ENCODE results near the gene PRODH2.

PRODH2 gene

GRCh38 chr19:35793381-35794165 lies 19.1 kb downstream of the PRODH2 start:
- Histone ChIP-seq H3K4me3 (ENCODE audit: low read length in 2 of 2) (no peak overlapping the region), H3K27me3 (ENCODE audit: control insufficient read depth in 1 of 2, insufficient read depth in 2 of 2, low read length in 2 of 2) (peaks cover 16 to 17% of the 10 kb centered on the region in 2 donors)

GRCh38 chr19:35792888-35793287 lies 19.8 kb downstream of the PRODH2 start:
- Histone ChIP-seq H3K27me3 (ENCODE audit: control insufficient read depth in 1 of 2, insufficient read depth in 2 of 2, low read length in 2 of 2) (peaks cover 14 to 16% of the 10 kb centered on the region in 2 donors), H3K36me3 (ENCODE audit: control insufficient read depth in 2 of 2, insufficient read depth in 2 of 2, low read length in 2 of 2) (no peaks in the 10 kb centered on the region), H3K9ac (ENCODE audit: low read length in 2 of 2) (no peak overlapping the region), H3K4me3 (ENCODE audit: low read length in 2 of 2) (no peak overlapping the region), H3K4me1 (ENCODE audit: control insufficient read depth, insufficient read depth, low read length) (no peaks in the 10 kb centered on the region), H3K27ac (ENCODE audit: low read length) (no peak overlapping the region), H3K9me3 (ENCODE audit: control insufficient read depth in 2 of 2, low read length in 2 of 2) (no peaks in the 10 kb centered on the region)

More at GRCh38 chr19:35793381-35794165, 19.1 kb downstream of the PRODH2 start:
- Histone ChIP-seq H3K4me1 (ENCODE audit: control insufficient read depth, insufficient read depth, low read length) (no peaks in the 10 kb centered on the region), H3K9me3 (ENCODE audit: control insufficient read depth in 2 of 2, low read length in 2 of 2) (no peaks in the 10 kb centered on the region), H3K27ac (ENCODE audit: low read length) (no peak overlapping the region), H3K36me3 (ENCODE audit: control insufficient read depth in 2 of 2, insufficient read depth in 2 of 2, low read length in 2 of 2) (no peaks in the 10 kb centered on the region), H3K9ac (ENCODE audit: low read length in 2 of 2) (no peak overlapping the region)

- no peak overlapping the region for H3K4me3 ChIP-seq (ENCODE audit: low read length in 2 of 2)
- H3K9me3 ChIP-seq (ENCODE audit: control insufficient read depth in 2 of 2, low read length in 2 of 2), result no peaks in the 10 kb centered on the region
- peaks cover 10% of the 10 kb centered on the region in 2 donors for H3K27me3 ChIP-seq (ENCODE audit: control insufficient read depth in 1 of 2, insufficient read depth in 2 of 2, low read length in 2 of 2)
- H3K27ac ChIP-seq (ENCODE audit: low read length), result no peak overlapping the region
- no peak overlapping the region for H3K9ac ChIP-seq (ENCODE audit: low read length in 2 of 2)
- H3K36me3 ChIP-seq (ENCODE audit: control insufficient read depth in 2 of 2, insufficient read depth in 2 of 2, low read length in 2 of 2), result no peaks in the 10 kb centered on the region
- H3K4me1 ChIP-seq (ENCODE audit: control insufficient read depth, insufficient read depth, low read length), result no peaks in the 10 kb centered on the region
Measured at GRCh38 chr19:35792312-35792711, 20.3 kb downstream of the PRODH2 start.

GRCh38 chr19:35791814-35792279 lies 20.8 kb downstream of the PRODH2 start:
- no peak overlapping the region for H3K9ac ChIP-seq (ENCODE audit: low read length in 2 of 2)
- H3K36me3 ChIP-seq (ENCODE audit: control insufficient read depth in 2 of 2, insufficient read depth in 2 of 2, low read length in 2 of 2), result no peaks in the 10 kb centered on the region
- H3K9me3 ChIP-seq (ENCODE audit: control insufficient read depth in 2 of 2, low read length in 2 of 2), result no peaks in the 10 kb centered on the region
- no peak overlapping the region for H3K27ac ChIP-seq (ENCODE audit: low read length)
- H3K4me1 ChIP-seq (ENCODE audit: control insufficient read depth, insufficient read depth, low read length), result no peaks in the 10 kb centered on the region
- H3K4me3 ChIP-seq (ENCODE audit: low read length in 2 of 2), result no peak overlapping the region
- H3K27me3 ChIP-seq (ENCODE audit: control insufficient read depth in 1 of 2, insufficient read depth in 2 of 2, low read length in 2 of 2), result peaks cover 6% of the 10 kb centered on the region in 2 donors

- Histone ChIP-seq H3K9me3 (ENCODE audit: control insufficient read depth in 2 of 2, low read length in 2 of 2) (no peaks in the 10 kb centered on the region), H3K9ac (ENCODE audit: low read length in 2 of 2) (no peak overlapping the region), H3K4me1 (ENCODE audit: control insufficient read depth, insufficient read depth, low read length) (no peaks in the 10 kb centered on the region), H3K27me3 (ENCODE audit: control insufficient read depth in 1 of 2, insufficient read depth in 2 of 2, low read length in 2 of 2) (peaks cover 0 to 2% of the 10 kb centered on the region in 2 donors), H3K36me3 (ENCODE audit: control insufficient read depth in 2 of 2, insufficient read depth in 2 of 2, low read length in 2 of 2) (no peaks in the 10 kb centered on the region), H3K4me3 (ENCODE audit: low read length in 2 of 2) (no peak overlapping the region), H3K27ac (ENCODE audit: low read length) (no peak overlapping the region)
Measured at GRCh38 chr19:35790981-35791813, 21.4 kb downstream of the PRODH2 start.

- no peak overlapping the region for H3K9ac ChIP-seq (ENCODE audit: low read length in 2 of 2)
- no peak overlapping the region for H3K27ac ChIP-seq (ENCODE audit: low read length)
- no peaks in the 10 kb centered on the region for H3K9me3 ChIP-seq (ENCODE audit: control insufficient read depth in 2 of 2, low read length in 2 of 2)
- H3K36me3 ChIP-seq (ENCODE audit: control insufficient read depth in 2 of 2, insufficient read depth in 2 of 2, low read length in 2 of 2), result no peaks in the 10 kb centered on the region
- H3K27me3 ChIP-seq (ENCODE audit: control insufficient read depth in 1 of 2, insufficient read depth in 2 of 2, low read length in 2 of 2), result peaks cover 0 to 2% of the 10 kb centered on the region in 2 donors
- H3K4me1 ChIP-seq (ENCODE audit: control insufficient read depth, insufficient read depth, low read length), result no peaks in the 10 kb centered on the region
- no peak overlapping the region for H3K4me3 ChIP-seq (ENCODE audit: low read length in 2 of 2)
Measured at GRCh38 chr19:35789978-35790944, 22.4 kb downstream of the PRODH2 start.

- peaks cover 0 to 2% of the 10 kb centered on the region in 2 donors for H3K27me3 ChIP-seq (ENCODE audit: control insufficient read depth in 1 of 2, insufficient read depth in 2 of 2, low read length in 2 of 2)
- H3K9ac ChIP-seq (ENCODE audit: low read length in 2 of 2), result no peak overlapping the region
- no peak overlapping the region for H3K4me3 ChIP-seq (ENCODE audit: low read length in 2 of 2)
- H3K4me1 ChIP-seq (ENCODE audit: control insufficient read depth, insufficient read depth, low read length), result no peaks in the 10 kb centered on the region
- H3K9me3 ChIP-seq (ENCODE audit: control insufficient read depth in 2 of 2, low read length in 2 of 2), result no peaks in the 10 kb centered on the region
- H3K27ac ChIP-seq (ENCODE audit: low read length), result no peak overlapping the region
- no peaks in the 10 kb centered on the region for H3K36me3 ChIP-seq (ENCODE audit: control insufficient read depth in 2 of 2, insufficient read depth in 2 of 2, low read length in 2 of 2)
Measured at GRCh38 chr19:35789195-35789977, 23.3 kb downstream of the PRODH2 start.

GRCh38 chr19:35788205-35788960 lies 24.3 kb downstream of the PRODH2 start:
- no peak overlapping the region for H3K4me3 ChIP-seq (ENCODE audit: low read length in 2 of 2)
- H3K27me3 ChIP-seq (ENCODE audit: control insufficient read depth in 1 of 2, insufficient read depth in 2 of 2, low read length in 2 of 2), result peaks cover 0 to 2% of the 10 kb centered on the region in 2 donors
- H3K9me3 ChIP-seq (ENCODE audit: control insufficient read depth in 2 of 2, low read length in 2 of 2), result no peaks in the 10 kb centered on the region
- no peaks in the 10 kb centered on the region for H3K36me3 ChIP-seq (ENCODE audit: control insufficient read depth in 2 of 2, insufficient read depth in 2 of 2, low read length in 2 of 2)
- H3K4me1 ChIP-seq (ENCODE audit: control insufficient read depth, insufficient read depth, low read length), result no peaks in the 10 kb centered on the region
- no peak overlapping the region for H3K9ac ChIP-seq (ENCODE audit: low read length in 2 of 2)
- no peak overlapping the region for H3K27ac ChIP-seq (ENCODE audit: low read length)

- H3K36me3 ChIP-seq (ENCODE audit: control insufficient read depth in 2 of 2, insufficient read depth in 2 of 2, low read length in 2 of 2), result peaks cover 0 to 8% of the 10 kb centered on the region in 2 donors
- no peak overlapping the region for H3K4me3 ChIP-seq (ENCODE audit: low read length in 2 of 2)
Measured at GRCh38 chr19:35787227-35787799, 25.3 kb downstream of the PRODH2 start.

More at GRCh38 chr19:35787227-35787799, 25.3 kb downstream of the PRODH2 start:
- Histone ChIP-seq H3K27ac (ENCODE audit: low read length) (no peak overlapping the region), H3K9me3 (ENCODE audit: control insufficient read depth in 2 of 2, low read length in 2 of 2) (no peaks in the 10 kb centered on the region), H3K4me1 (ENCODE audit: control insufficient read depth, insufficient read depth, low read length) (no peaks in the 10 kb centered on the region), H3K27me3 (ENCODE audit: control insufficient read depth in 1 of 2, insufficient read depth in 2 of 2, low read length in 2 of 2) (no peaks in the 10 kb centered on the region), H3K9ac (ENCODE audit: low read length in 2 of 2) (no peak overlapping the region)
